Panc1 (cell line): ENCODE results near the gene VDR. TPM values are rescaled to one million over a fixed set of nuclear protein-coding genes. Genes with fewer than 3 reads are reported as not detected.

Source experiments
- ATAC-seq: fragments of 200-7000 bp; cut with Tn5 transposase; 2 replicates; pipeline ENCODE4 v1.9.1; 2020; ENCODE audit warnings: mild to moderate bottlenecking, moderate library complexity
- BruUV-seq: library from RNA; stranded (reverse); fragments of 400-500 nt; replicated peaks from 2 replicates; lab custom pipeline; 2021; lab: Mats Ljungman, UMichigan
- CTCF ChIA-PET: fragments of 300-600 bp; sonication (Branson Sonifier 250); formaldehyde crosslinking; loops from one replicate; lab custom pipeline; 2022; ENCODE audit warnings: antibody characterized with exemption; lab: Charles Lee
- POLR2A ChIA-PET: fragments of 300-600 bp; sonication (Branson Sonifier 250); formaldehyde crosslinking; loops from one replicate; lab custom pipeline; 2022; ENCODE audit warnings: antibody characterized with exemption; lab: Charles Lee
- DNase-seq: peaks from one replicate; pipeline ENCODE4 v3.0.0-alpha.2; 2010; ENCODE audit warnings: low read depth, low spot score
- H3K27ac ChIP-seq: 2 replicates; pipeline ENCODE4 v1.5.1; 2011; ENCODE audit warnings: mild to moderate bottlenecking, low read length, inconsistent platforms
- H3K27me3 ChIP-seq: fragments of 200-500 bp; sonication (Bioruptor generic); 2 replicates; pipeline ENCODE4 v1.6.0; 2014; ENCODE audit warnings: low read length, inconsistent platforms; ENCODE audit not compliant: control insufficient read depth, insufficient read depth
- H3K36me3 ChIP-seq: fragments of 200-500 bp; sonication (Bioruptor generic); 2 replicates; pipeline ENCODE4 v1.5.1; 2014; ENCODE audit warnings: inconsistent platforms, mild to moderate bottlenecking, low read length, moderate library complexity; ENCODE audit not compliant: control insufficient read depth, insufficient read depth
- H3K4me1 ChIP-seq: 2 replicates; pipeline ENCODE4 v1.5.1; 2011; ENCODE audit warnings: inconsistent platforms, mild to moderate bottlenecking, low read length, moderate library complexity; ENCODE audit not compliant: control insufficient read depth, insufficient read depth
- H3K4me3 ChIP-seq, 2 experiments: 2 replicates each; pipeline ENCODE4 v1.5.1; 2011 to 2012; ENCODE audit warnings: low read depth in 2 of 2, low read length in 2 of 2, mild to moderate bottlenecking in 2 of 2, inconsistent platforms in 1 of 2, moderate library complexity in 1 of 2
- H3K9me3 ChIP-seq: fragments of 200-500 bp; sonication (Bioruptor generic); 2 replicates; pipeline ENCODE4 v1.5.1; 2014; ENCODE audit warnings: low read depth, mild to moderate bottlenecking, inconsistent platforms, low read length, moderate library complexity; ENCODE audit not compliant: control insufficient read depth, insufficient read depth
- CTCF ChIP-seq: fragments of 450-650 bp; IDR thresholded peaks from 2 replicates; pipeline ENCODE4 v1.5.1; 2017; ENCODE audit warnings: mild to moderate bottlenecking
- POLR2AphosphoS5 ChIP-seq: IDR thresholded peaks from 2 replicates; pipeline ENCODE4 v1.6.1; 2012; ENCODE audit warnings: mild to moderate bottlenecking, low read depth, low read length, moderate library complexity
- REST ChIP-seq, 2 experiments: IDR thresholded peaks; 2 replicates each; pipeline ENCODE4 v1.6.1; 2011 to 2012; ENCODE audit warnings: low read depth in 2 of 2, control low read depth in 1 of 2, low read length in 1 of 2, mild to moderate bottlenecking in 1 of 2, moderate library complexity in 1 of 2; ENCODE audit not compliant: insufficient read depth in 1 of 2
- SIN3A ChIP-seq: IDR thresholded peaks from 2 replicates; pipeline ENCODE4 v1.6.1; 2012; ENCODE audit warnings: low read depth, mild to moderate bottlenecking, low read length, moderate library complexity, borderline replicate concordance; ENCODE audit not compliant: insufficient read depth
- TCF7L2 ChIP-seq: IDR thresholded peaks from 2 replicates; pipeline ENCODE4 v1.6.1; 2011; ENCODE audit warnings: mild to moderate bottlenecking, low read depth, low read length, inconsistent platforms
- in situ Hi-C: cut with HindIII; loops from 2 replicates; pipeline ENCODE4 v1.10.0; 2016; ENCODE audit warnings: low sequenced_read_pairs, low pct_unique_long_range_greater_than_20kb
- intact Hi-C: fragments of 100-400 bp; cut with micrococcal nuclease; formaldehyde crosslinking; loops from one replicate; pipeline ENCODE4 v1.10.0; 2022; ENCODE audit not compliant: unreplicated experiment
- total RNA-seq: library from RNA; stranded (reverse); gene quantifications from one replicate; pipeline ENCODE4 v1.2.1, GENCODE V29; 2021; ENCODE audit not compliant: unreplicated experiment

VDR gene
- total RNA-seq, 1 experiment from 2014 or later: 3.0 TPM

- CTCF ChIA-PET: no interaction called here
- no TSS peak for BruUV-seq
- TF ChIP-seq REST (IDR thresholded peaks at IDR 0.05; ENCODE audit: insufficient read depth in 1 of 2, low read depth in 2 of 2, low read length in 1 of 2): no peak
- no peak for TF ChIP-seq CTCF
- no peak for TF ChIP-seq POLR2AphosphoS5
- no peak for TF ChIP-seq SIN3A
- TF ChIP-seq TCF7L2: no peak
- H3K27me3 ChIP-seq: no peaks in the 10 kb centered on the region
- no peaks in the 10 kb centered on the region for H3K36me3 ChIP-seq
- intact Hi-C loops: no loop called here
- in situ Hi-C loops: no loop called here
- H3K4me1 ChIP-seq: no peaks in the 10 kb centered on the region
- no peak overlapping the region for H3K4me3 ChIP-seq
- no peak overlapping the region for H3K27ac ChIP-seq
- H3K9me3 ChIP-seq: no peaks in the 10 kb centered on the region
- ATAC-seq (no peak), DNase-seq (no peak)
- POLR2A ChIA-PET: interaction anchor here (0.6 kb wide), 1 partner anchor 74 kb away, joined by 4 read pairs; no protein-coding TSS in a partner anchor
Observed at GRCh38 chr12:47863467-47863866, 41.3 kb downstream of the VDR start.

GRCh38 chr12:47862881-47863280 lies 41.9 kb downstream of the VDR start:
- ATAC-seq (no peak), DNase-seq (no peak)
- no peaks in the 10 kb centered on the region for H3K27me3 ChIP-seq
- H3K4me1 ChIP-seq: no peaks in the 10 kb centered on the region
- intact Hi-C loops: no loop called here
- in situ Hi-C loops: no loop called here
- no peaks in the 10 kb centered on the region for H3K36me3 ChIP-seq
- BruUV-seq: no TSS peak
- ChIA-PET POLR2A (interaction anchor here (0.6 kb wide), 1 partner anchor 73 kb away, joined by 4 read pairs; no protein-coding TSS in a partner anchor), CTCF (no interaction called here)
- H3K9me3 ChIP-seq: no peaks in the 10 kb centered on the region
- H3K27ac ChIP-seq: no peak overlapping the region
- no peak overlapping the region for H3K4me3 ChIP-seq
- TF ChIP-seq POLR2AphosphoS5: no peak
- TF ChIP-seq REST (IDR thresholded peaks at IDR 0.05; ENCODE audit: insufficient read depth in 1 of 2, low read depth in 2 of 2, low read length in 1 of 2): no peak
- no peak for TF ChIP-seq CTCF
- no peak for TF ChIP-seq SIN3A
- no peak for TF ChIP-seq TCF7L2
